Caco-2 (cell line): ENCODE results near the gene KCNN3. TPM values are rescaled to one million over a fixed set of nuclear protein-coding genes. Genes with fewer than 3 reads are reported as not detected.

ENCODE experiments used
- BruUV-seq: library from RNA; stranded (reverse); fragments of 400-500 nt; replicated peaks from 2 replicates; lab custom pipeline; 2021; lab: Mats Ljungman, UMichigan
- CTCF ChIA-PET: fragments of 300-600 bp; sonication (Branson Sonifier 250); formaldehyde crosslinking; loops from one replicate; lab custom pipeline; 2022; ENCODE audit warnings: antibody characterized with exemption; lab: Charles Lee
- POLR2A ChIA-PET: fragments of 300-600 bp; sonication (Branson Sonifier 250); formaldehyde crosslinking; loops from one replicate; lab custom pipeline; 2022; ENCODE audit warnings: antibody characterized with exemption; lab: Charles Lee
- DNase-seq, 2 experiments: peaks; one replicate each; pipeline versions ENCODE4 v3.0.0 to v3.0.0-alpha.2; 2020 to 2022
- H3K27me3 ChIP-seq: replicated peaks from 2 replicates; pipeline ENCODE4 v1.6.0; 2011; ENCODE audit warnings: low read length; ENCODE audit not compliant: control insufficient read depth, insufficient read depth
- H3K36me3 ChIP-seq: 2 replicates; pipeline ENCODE4 v1.5.1; 2011; ENCODE audit warnings: low read length; ENCODE audit not compliant: control insufficient read depth, insufficient read depth
- H3K4me1 ChIP-seq: fragments of 250-450 bp; sonication (Bioruptor Pico); 2 replicates; pipeline ENCODE4 v1.5.1; 2020; ENCODE audit warnings: mild to moderate bottlenecking
- H3K4me3 ChIP-seq: 2 replicates; pipeline ENCODE4 v1.5.1; 2011; ENCODE audit warnings: low read depth, mild to moderate bottlenecking, control low read depth, low read length
- H3K9me3 ChIP-seq: fragments of 250-450 bp; sonication (Bioruptor Pico); 2 replicates; pipeline ENCODE4 v1.5.1; 2020; ENCODE audit warnings: mild to moderate bottlenecking, moderate library complexity
- H3K27ac Mint-ChIP-seq: one replicate; pipeline ENCODE4 v1.8.0; 2022; ENCODE audit warnings: mixed read lengths; ENCODE audit not compliant: unreplicated experiment
- H3K27me3 Mint-ChIP-seq: one replicate; pipeline ENCODE4 v1.8.0; 2022; ENCODE audit warnings: mixed read lengths; ENCODE audit not compliant: insufficient read depth, unreplicated experiment
- H3K36me3 Mint-ChIP-seq: one replicate; pipeline ENCODE4 v1.8.0; 2022; ENCODE audit warnings: mild to moderate bottlenecking, mixed read lengths; ENCODE audit not compliant: insufficient read depth, unreplicated experiment
- H3K4me1 Mint-ChIP-seq: one replicate; pipeline ENCODE4 v1.8.0; 2022; ENCODE audit warnings: low read depth, mixed read lengths; ENCODE audit not compliant: unreplicated experiment
- H3K4me3 Mint-ChIP-seq: one replicate; pipeline ENCODE4 v1.8.0; 2022; ENCODE audit warnings: mild to moderate bottlenecking, moderate library complexity, mixed read lengths; ENCODE audit not compliant: unreplicated experiment
- H3K9me3 Mint-ChIP-seq: one replicate; pipeline ENCODE4 v1.8.0; 2022; ENCODE audit warnings: mixed read lengths; ENCODE audit not compliant: unreplicated experiment
- CTCF ChIP-seq, 2 experiments: fragments of 200-600 bp in 1 of 2; IDR thresholded peaks; 1 replicate in 1 of 2; 2 replicates in 1 of 2; pipeline versions ENCODE4 v1.5.1 to v1.8.0; 2011 to 2022; ENCODE audit warnings: antibody characterized with exemption in 1 of 2, control low read depth in 1 of 2, inconsistent platforms in 1 of 2, low read depth in 1 of 2, low read length in 1 of 2, mild to moderate bottlenecking in 1 of 2, moderate library complexity in 1 of 2; ENCODE audit not compliant: insufficient read depth in 1 of 2, severe bottlenecking in 1 of 2, unreplicated experiment in 1 of 2
- intact Hi-C: fragments of 100-400 bp; cut with micrococcal nuclease; formaldehyde crosslinking; loops from one replicate; pipeline ENCODE4 v1.10.0; 2022; ENCODE audit not compliant: unreplicated experiment
- total RNA-seq: library from RNA; stranded (reverse); gene quantifications from 2 replicates; pipeline ENCODE4 v1.2.3, GENCODE V29; 2022

The KCNN3 gene
- total RNA-seq, 1 experiment from 2014 or later: 0.05 TPM

GRCh38 chr1:154809436-154810413, 60.4 kb downstream of the KCNN3 start:
- no peaks in the 10 kb centered on the region for H3K9me3 ChIP-seq
- H3K27me3 ChIP-seq: no peaks in the 10 kb centered on the region; the same call in 1 of the 2 replicates
- Mint-ChIP-seq H3K27me3 (peaks cover 28% of the 10 kb centered on the region), H3K4me1 (peaks cover 8% of the 10 kb centered on the region), H3K9me3 (no peaks in the 10 kb centered on the region), H3K27ac (no peak overlapping the region), H3K36me3 (no peaks in the 10 kb centered on the region), H3K4me3 (no peak overlapping the region)
- no peaks in the 10 kb centered on the region for H3K36me3 ChIP-seq
- no peak overlapping the region for H3K4me3 ChIP-seq
- H3K4me1 ChIP-seq: peaks cover 8% of the 10 kb centered on the region
- CTCF ChIA-PET: no interaction called here
- POLR2A ChIA-PET: no interaction called here
- BruUV-seq: no TSS peak
- intact Hi-C loops: no loop called here
- no peak for TF ChIP-seq CTCF (IDR thresholded peaks at IDR 0.05; ENCODE audit: insufficient read depth in 1 of 2, low read depth in 1 of 2, low read length in 1 of 2, severe bottlenecking in 1 of 2, unreplicated experiment in 1 of 2)
- no peak for DNase-seq

- ChIA-PET CTCF (no interaction called here), POLR2A (no interaction called here)
These were observed 61.2 kb downstream of the KCNN3 start for GRCh38 chr1:154808909-154809262.

More at GRCh38 chr1:154808909-154809262, 61.2 kb downstream of the KCNN3 start:
- H3K27ac Mint-ChIP-seq: no peak overlapping the region
- peaks cover 35% of the 10 kb centered on the region for H3K27me3 Mint-ChIP-seq
- H3K9me3 Mint-ChIP-seq: no peaks in the 10 kb centered on the region
- peaks cover 8% of the 10 kb centered on the region for H3K4me1 Mint-ChIP-seq
- intact Hi-C loops: no loop called here
- Histone ChIP-seq H3K36me3 (no peaks in the 10 kb centered on the region), H3K27me3 (no peaks in the 10 kb centered on the region; the same call in 1 of the 2 replicates), H3K4me1 (peaks cover 8% of the 10 kb centered on the region), H3K4me3 (no peak overlapping the region), H3K9me3 (no peaks in the 10 kb centered on the region)
- no peak overlapping the region for H3K4me3 Mint-ChIP-seq
- DNase-seq: no peak
- no TSS peak for BruUV-seq
- no peaks in the 10 kb centered on the region for H3K36me3 Mint-ChIP-seq
- TF ChIP-seq CTCF (IDR thresholded peaks at IDR 0.05; ENCODE audit: insufficient read depth in 1 of 2, low read depth in 1 of 2, low read length in 1 of 2, severe bottlenecking in 1 of 2, unreplicated experiment in 1 of 2): no peak
